Activated CD8-positive, alpha-beta T cell treated with anti-CD3 and anti-CD28 coated beads for 36 hours (primary cell): Measurements from ENCODE around the gene CAMK1D. TPM values are rescaled to one million over a fixed set of nuclear protein-coding genes. Genes with fewer than 3 reads are reported as not detected.

ENCODE experiments used
- ATAC-seq: fragments of 200-7000 bp; cut with Tn5 transposase; one replicate; pipeline ENCODE4 v1.10.0; 2021; ENCODE audit warnings: mild to moderate bottlenecking, moderate library complexity
- CTCF ChIA-PET: fragments of 350-600 bp; sonication (Branson Sonifier 250); formaldehyde crosslinking; loops from one replicate; lab custom pipeline; 2021; ENCODE audit warnings: antibody characterized with exemption; lab: Charles Lee
- POLR2A ChIA-PET: fragments of 350-600 bp; sonication (Branson Sonifier 250); formaldehyde crosslinking; loops from one replicate; lab custom pipeline; 2021; ENCODE audit warnings: antibody characterized with exemption; lab: Charles Lee
- DNase-seq: peaks from one replicate; pipeline ENCODE4 v3.0.0-alpha.2; 2020
- H3K27ac Mint-ChIP-seq: one replicate; pipeline ENCODE4 v1.8.0; 2021; ENCODE audit warnings: mild to moderate bottlenecking, mixed read lengths
- H3K27me3 Mint-ChIP-seq: one replicate; pipeline ENCODE4 v1.8.0; 2021; ENCODE audit warnings: mixed read lengths
- H3K36me3 Mint-ChIP-seq: one replicate; pipeline ENCODE4 v1.8.0; 2021; ENCODE audit warnings: low read depth, mixed read lengths
- H3K4me1 Mint-ChIP-seq: one replicate; pipeline ENCODE4 v1.8.0; 2021; ENCODE audit warnings: low read depth, mixed read lengths
- H3K4me3 Mint-ChIP-seq: one replicate; pipeline ENCODE4 v1.8.0; 2021; ENCODE audit warnings: mild to moderate bottlenecking, moderate library complexity, mixed read lengths
- H3K9me3 Mint-ChIP-seq: one replicate; pipeline ENCODE4 v1.8.0; 2021; ENCODE audit warnings: mixed read lengths
- CTCF ChIP-seq: fragments of 200-600 bp; IDR thresholded peaks from one replicate; pipeline ENCODE4 v1.8.0; 2022; ENCODE audit warnings: antibody characterized with exemption, mild to moderate bottlenecking
- intact Hi-C: fragments of 100-400 bp; cut with micrococcal nuclease; formaldehyde crosslinking; loops from one replicate; pipeline ENCODE4 v1.10.0; 2022
- total RNA-seq, 2 experiments: library from RNA; stranded (reverse); gene quantifications; one replicate each; pipeline ENCODE4 v1.2.3, GENCODE V29; 2021

CAMK1D gene
- total RNA-seq, 2 experiments from 2014 or later = 13.8 TPM

GRCh38 chr10:12661671-12662070 lies 312.3 kb downstream of the CAMK1D start:
- ATAC-seq (no peak), DNase-seq (no peak)
- ChIA-PET POLR2A (no interaction called here), CTCF (interaction anchor here (0.9 to 1.6 kb wide), 4 partner anchors 14 to 447 kb away, joined by 3 to 7 read pairs (median 4); no protein-coding TSS in a partner anchor)
- H3K27ac Mint-ChIP-seq = no peak overlapping the region
- intact Hi-C loops = no loop called here
- peaks cover 12% of the 10 kb centered on the region for H3K4me1 Mint-ChIP-seq
- H3K27me3 Mint-ChIP-seq = no peaks in the 10 kb centered on the region
- TF ChIP-seq CTCF = no peak
- peaks cover 1% of the 10 kb centered on the region for H3K36me3 Mint-ChIP-seq
- H3K4me3 Mint-ChIP-seq = no peak overlapping the region
- H3K9me3 Mint-ChIP-seq = no peaks in the 10 kb centered on the region

- no peaks in the 10 kb centered on the region for H3K9me3 Mint-ChIP-seq
- no peak overlapping the region for H3K27ac Mint-ChIP-seq
- peaks cover 12% of the 10 kb centered on the region for H3K4me1 Mint-ChIP-seq
- no peak for DNase-seq
- no peak for TF ChIP-seq CTCF
- H3K27me3 Mint-ChIP-seq = no peaks in the 10 kb centered on the region
- ATAC-seq = no peak
- CTCF ChIA-PET = interaction anchor here (1.3 kb wide), 1 partner anchor 10 kb away, joined by 3 read pairs; no protein-coding TSS in a partner anchor
- POLR2A ChIA-PET = no interaction called here
- no peak overlapping the region for H3K4me3 Mint-ChIP-seq
- H3K36me3 Mint-ChIP-seq = peaks cover 3% of the 10 kb centered on the region
- intact Hi-C loops = no loop called here
These were observed 314.5 kb downstream of the CAMK1D start for GRCh38 chr10:12663863-12664262.

- H3K4me3 Mint-ChIP-seq = no peak overlapping the region
- H3K27me3 Mint-ChIP-seq = no peaks in the 10 kb centered on the region
- no peak for TF ChIP-seq CTCF
- H3K27ac Mint-ChIP-seq = no peak overlapping the region
- ChIA-PET CTCF (interaction anchor here (1.0 to 1.4 kb wide), 2 partner anchors 9 to 22 kb away, joined by 3 to 4 read pairs; no protein-coding TSS in a partner anchor), POLR2A (no interaction called here)
- H3K4me1 Mint-ChIP-seq = peaks cover 1% of the 10 kb centered on the region
- no peaks in the 10 kb centered on the region for H3K9me3 Mint-ChIP-seq
- peaks cover 10% of the 10 kb centered on the region for H3K36me3 Mint-ChIP-seq
- intact Hi-C loops = no loop called here
- ATAC-seq (no peak), DNase-seq (no peak)
These were observed 316.2 kb downstream of the CAMK1D start for GRCh38 chr10:12665501-12665900.

- no peak for DNase-seq
- no peak overlapping the region for H3K4me3 Mint-ChIP-seq
- H3K27ac Mint-ChIP-seq = no peak overlapping the region
- intact Hi-C loops = no loop called here
- no peak for TF ChIP-seq CTCF
- H3K27me3 Mint-ChIP-seq = no peaks in the 10 kb centered on the region
- CTCF ChIA-PET = interaction anchor here (1.5 kb wide), 1 partner anchor 10 kb away, joined by 4 read pairs; no protein-coding TSS in a partner anchor
- POLR2A ChIA-PET = no interaction called here
- no peaks in the 10 kb centered on the region for H3K9me3 Mint-ChIP-seq
- ATAC-seq = no peak
- no peaks in the 10 kb centered on the region for H3K4me1 Mint-ChIP-seq
- peaks cover 10% of the 10 kb centered on the region for H3K36me3 Mint-ChIP-seq
These were observed 317.7 kb downstream of the CAMK1D start for GRCh38 chr10:12667052-12667451.

GRCh38 chr10:12668634-12669033 lies 319.3 kb downstream of the CAMK1D start:
- POLR2A ChIA-PET = no interaction called here
- no peak overlapping the region for H3K27ac Mint-ChIP-seq
- no peaks in the 10 kb centered on the region for H3K27me3 Mint-ChIP-seq
- no peaks in the 10 kb centered on the region for H3K4me1 Mint-ChIP-seq
- no peak overlapping the region for H3K4me3 Mint-ChIP-seq
- H3K36me3 Mint-ChIP-seq = peaks cover 10% of the 10 kb centered on the region
- DNase-seq = no peak
- intact Hi-C loops = no loop called here
- H3K9me3 Mint-ChIP-seq = no peaks in the 10 kb centered on the region
- TF ChIP-seq CTCF = no peak
- CTCF ChIA-PET = interaction anchor here (1.2 kb wide), 1 partner anchor 12 kb away, joined by 6 read pairs; no protein-coding TSS in a partner anchor
- ATAC-seq = no peak
